ENCODE measurements around the gene DKK1. TPM values are rescaled to one million over a fixed set of nuclear protein-coding genes. Genes with fewer than 3 reads are reported as not detected.

The DKK1 gene
- total RNA-seq, 1 experiment from 2014 or later, result 1.0 TPM

DNA sequence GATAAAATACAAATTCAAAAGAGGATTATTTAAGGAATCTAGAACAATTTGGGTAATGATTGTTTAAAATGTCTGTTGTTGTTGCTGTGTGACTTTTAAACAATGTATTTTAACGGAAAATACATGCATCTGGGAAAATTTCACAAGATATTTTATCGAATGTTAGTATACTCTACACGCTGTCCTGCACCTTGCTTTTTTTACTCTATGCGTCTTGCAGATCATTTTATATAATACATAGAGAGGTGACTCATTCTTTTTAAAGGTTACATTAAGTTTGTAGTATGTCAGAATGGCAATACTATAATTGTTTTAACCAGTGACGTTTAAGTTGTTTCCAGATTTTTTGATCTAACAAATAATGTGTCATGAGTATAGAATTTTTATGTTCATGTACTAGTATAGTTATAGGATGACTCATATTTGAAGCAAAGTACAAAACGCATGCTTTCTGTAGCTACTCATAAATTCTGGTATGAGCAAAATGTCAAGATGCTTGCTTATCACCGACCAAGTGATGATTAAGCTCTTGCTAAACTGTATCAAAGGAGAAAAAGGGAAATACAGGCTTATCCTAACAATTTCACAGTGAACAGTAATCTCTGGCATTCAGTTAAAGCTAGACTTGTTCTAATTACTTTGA lies 4.9 kb downstream of the DKK1 start:
- no peaks in the 10 kb centered on the region for H3K36me3 Mint-ChIP-seq
- CTCF ChIA-PET, result no interaction called here

DNA sequence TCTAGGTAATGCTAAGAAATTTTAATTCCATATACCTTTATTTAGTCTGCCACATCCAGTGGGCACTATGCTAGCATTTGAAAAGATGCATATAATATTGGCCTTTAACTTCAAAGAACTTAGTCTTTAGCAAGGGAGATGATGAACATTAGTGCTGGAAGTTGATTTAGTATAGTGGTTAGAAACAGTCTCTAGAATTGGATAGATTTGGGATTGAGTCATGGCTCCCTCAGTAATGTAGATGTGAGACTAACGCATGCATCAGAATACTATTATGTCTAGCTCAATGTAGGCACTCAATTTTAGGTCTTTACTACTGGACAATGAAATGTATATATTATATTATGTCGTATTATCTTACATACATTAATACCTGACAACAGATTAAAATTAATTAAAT lies 5.8 kb downstream of the DKK1 start:
- ChIA-PET CTCF (no interaction called here), POLR2A (no interaction called here)
- Mint-ChIP-seq H3K9me3 (no peaks in the 10 kb centered on the region), H3K36me3 (no peaks in the 10 kb centered on the region), H3K4me1 (0 out of 2 replicates have a peak, but pooled peaks cover under 1% of the 10 kb centered on the region), H3K27me3 (ENCODE audit: low read depth) (peaks cover 37% of the 10 kb centered on the region), H3K27ac (no peak overlapping the region), H3K4me3 (no peak overlapping the region)
- ATAC-seq (no peak), DNase-seq (ENCODE audit: low spot score) (no peak)
- TF ChIP-seq, protein P1, sequence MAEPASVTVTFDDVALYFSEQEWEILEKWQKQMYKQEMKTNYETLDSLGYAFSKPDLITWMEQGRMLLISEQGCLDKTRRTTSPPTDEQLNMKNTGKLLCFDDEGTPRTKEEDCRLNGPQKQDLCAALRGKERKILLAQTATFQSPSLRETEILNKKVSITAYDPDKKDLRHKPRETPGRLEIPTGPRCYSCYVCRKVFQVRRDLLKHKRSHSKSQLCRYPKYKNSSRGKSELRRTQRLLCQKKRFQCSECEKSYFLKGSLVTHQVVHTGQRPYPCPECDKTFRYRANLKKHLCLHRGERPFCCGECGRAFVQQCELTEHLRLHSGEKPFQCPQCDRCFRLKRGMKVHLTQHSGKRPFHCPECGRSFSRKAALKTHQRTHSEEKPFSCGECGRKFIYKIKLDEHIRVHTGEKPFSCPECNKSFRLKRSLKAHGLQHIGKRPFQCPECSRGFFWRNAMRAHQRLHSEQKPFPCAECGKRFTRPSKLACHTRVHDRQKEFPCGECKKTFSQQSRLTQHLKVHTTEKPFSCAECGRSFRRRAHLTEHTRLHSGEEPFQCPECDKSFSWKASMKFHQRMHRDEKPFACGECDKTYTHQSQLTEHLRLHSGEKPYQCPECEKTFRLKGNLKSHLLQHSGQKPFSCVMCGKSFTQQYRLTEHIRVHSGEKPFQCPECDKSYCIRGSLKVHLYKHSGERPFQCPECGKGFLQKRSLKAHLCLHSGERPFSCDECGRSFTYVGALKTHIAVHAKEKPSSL (CRISPR knock-in tag; conservative IDR thresholded peaks at IDR 0.05), result no peak
- TF ChIP-seq, protein P2, sequence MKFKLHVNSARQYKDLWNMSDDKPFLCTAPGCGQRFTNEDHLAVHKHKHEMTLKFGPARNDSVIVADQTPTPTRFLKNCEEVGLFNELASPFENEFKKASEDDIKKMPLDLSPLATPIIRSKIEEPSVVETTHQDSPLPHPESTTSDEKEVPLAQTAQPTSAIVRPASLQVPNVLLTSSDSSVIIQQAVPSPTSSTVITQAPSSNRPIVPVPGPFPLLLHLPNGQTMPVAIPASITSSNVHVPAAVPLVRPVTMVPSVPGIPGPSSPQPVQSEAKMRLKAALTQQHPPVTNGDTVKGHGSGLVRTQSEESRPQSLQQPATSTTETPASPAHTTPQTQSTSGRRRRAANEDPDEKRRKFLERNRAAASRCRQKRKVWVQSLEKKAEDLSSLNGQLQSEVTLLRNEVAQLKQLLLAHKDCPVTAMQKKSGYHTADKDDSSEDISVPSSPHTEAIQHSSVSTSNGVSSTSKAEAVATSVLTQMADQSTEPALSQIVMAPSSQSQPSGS (CRISPR knock-in tag; IDR thresholded peaks at IDR 0.05; ENCODE audit: borderline replicate concordance, low read depth), result no peak
- no peak for TF ChIP-seq FOXP1 (CRISPR knock-in tag; IDR thresholded peaks at IDR 0.05; ENCODE audit: borderline replicate concordance)
- no peak for TF ChIP-seq ESRRA (CRISPR knock-in tag; IDR thresholded peaks at IDR 0.05; ENCODE audit: borderline replicate concordance)
- TF ChIP-seq ZNF219 (CRISPR knock-in tag; IDR thresholded peaks at IDR 0.05; ENCODE audit: borderline replicate concordance), result no peak
- TF ChIP-seq, protein P3, sequence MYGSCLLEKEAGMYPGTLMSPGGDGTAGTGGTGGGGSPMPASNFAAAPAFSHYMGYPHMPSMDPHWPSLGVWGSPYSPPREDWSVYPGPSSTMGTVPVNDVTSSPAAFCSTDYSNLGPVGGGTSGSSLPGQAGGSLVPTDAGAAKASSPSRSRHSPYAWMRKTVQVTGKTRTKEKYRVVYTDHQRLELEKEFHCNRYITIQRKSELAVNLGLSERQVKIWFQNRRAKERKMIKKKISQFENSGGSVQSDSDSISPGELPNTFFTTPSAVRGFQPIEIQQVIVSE (CRISPR knock-in tag; IDR thresholded peaks at IDR 0.05; ENCODE audit: borderline replicate concordance), result no peak
- no peak for TF ChIP-seq ZNF317 (CRISPR knock-in tag; IDR thresholded peaks at IDR 0.05; ENCODE audit: borderline replicate concordance, low read depth)
- TF ChIP-seq EMX1 (CRISPR knock-in tag; IDR thresholded peaks at IDR 0.05), result no peak
- TF ChIP-seq, protein P4, sequence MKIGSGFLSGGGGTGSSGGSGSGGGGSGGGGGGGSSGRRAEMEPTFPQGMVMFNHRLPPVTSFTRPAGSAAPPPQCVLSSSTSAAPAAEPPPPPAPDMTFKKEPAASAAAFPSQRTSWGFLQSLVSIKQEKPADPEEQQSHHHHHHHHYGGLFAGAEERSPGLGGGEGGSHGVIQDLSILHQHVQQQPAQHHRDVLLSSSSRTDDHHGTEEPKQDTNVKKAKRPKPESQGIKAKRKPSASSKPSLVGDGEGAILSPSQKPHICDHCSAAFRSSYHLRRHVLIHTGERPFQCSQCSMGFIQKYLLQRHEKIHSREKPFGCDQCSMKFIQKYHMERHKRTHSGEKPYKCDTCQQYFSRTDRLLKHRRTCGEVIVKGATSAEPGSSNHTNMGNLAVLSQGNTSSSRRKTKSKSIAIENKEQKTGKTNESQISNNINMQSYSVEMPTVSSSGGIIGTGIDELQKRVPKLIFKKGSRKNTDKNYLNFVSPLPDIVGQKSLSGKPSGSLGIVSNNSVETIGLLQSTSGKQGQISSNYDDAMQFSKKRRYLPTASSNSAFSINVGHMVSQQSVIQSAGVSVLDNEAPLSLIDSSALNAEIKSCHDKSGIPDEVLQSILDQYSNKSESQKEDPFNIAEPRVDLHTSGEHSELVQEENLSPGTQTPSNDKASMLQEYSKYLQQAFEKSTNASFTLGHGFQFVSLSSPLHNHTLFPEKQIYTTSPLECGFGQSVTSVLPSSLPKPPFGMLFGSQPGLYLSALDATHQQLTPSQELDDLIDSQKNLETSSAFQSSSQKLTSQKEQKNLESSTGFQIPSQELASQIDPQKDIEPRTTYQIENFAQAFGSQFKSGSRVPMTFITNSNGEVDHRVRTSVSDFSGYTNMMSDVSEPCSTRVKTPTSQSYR (CRISPR knock-in tag; IDR thresholded peaks at IDR 0.05), result no peak
- TF ChIP-seq CREM (CRISPR knock-in tag; IDR thresholded peaks at IDR 0.05), result no peak
- TF ChIP-seq TP53 (CRISPR knock-in tag; IDR thresholded peaks at IDR 0.05), result no peak
- TF ChIP-seq NFYB (CRISPR knock-in tag; conservative IDR thresholded peaks at IDR 0.05; ENCODE audit: low read depth), result no peak
- no peak for TF ChIP-seq FOXK1 (CRISPR knock-in tag; IDR thresholded peaks at IDR 0.05)
- TF ChIP-seq, protein P5, sequence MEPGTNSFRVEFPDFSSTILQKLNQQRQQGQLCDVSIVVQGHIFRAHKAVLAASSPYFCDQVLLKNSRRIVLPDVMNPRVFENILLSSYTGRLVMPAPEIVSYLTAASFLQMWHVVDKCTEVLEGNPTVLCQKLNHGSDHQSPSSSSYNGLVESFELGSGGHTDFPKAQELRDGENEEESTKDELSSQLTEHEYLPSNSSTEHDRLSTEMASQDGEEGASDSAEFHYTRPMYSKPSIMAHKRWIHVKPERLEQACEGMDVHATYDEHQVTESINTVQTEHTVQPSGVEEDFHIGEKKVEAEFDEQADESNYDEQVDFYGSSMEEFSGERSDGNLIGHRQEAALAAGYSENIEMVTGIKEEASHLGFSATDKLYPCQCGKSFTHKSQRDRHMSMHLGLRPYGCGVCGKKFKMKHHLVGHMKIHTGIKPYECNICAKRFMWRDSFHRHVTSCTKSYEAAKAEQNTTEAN (CRISPR knock-in tag; IDR thresholded peaks at IDR 0.05), result no peak
- TF ChIP-seq OVOL2 (CRISPR knock-in tag; IDR thresholded peaks at IDR 0.05; ENCODE audit: borderline replicate concordance), result no peak
- TF ChIP-seq MXD4 (CRISPR knock-in tag; IDR thresholded peaks at IDR 0.05; ENCODE audit: borderline replicate concordance), result no peak

More for the DNA sequence above, 4.9 kb downstream of the DKK1 start:
- no peaks in the 10 kb centered on the region for H3K9me3 Mint-ChIP-seq
- H3K4me3 Mint-ChIP-seq, result no peak overlapping the region
- no peak for TF ChIP-seq TEAD1 (CRISPR knock-in tag; IDR thresholded peaks at IDR 0.05)
- no peak for TF ChIP-seq ATF1 (CRISPR knock-in tag; IDR thresholded peaks at IDR 0.05)
- no peak for TF ChIP-seq HMGA2 (CRISPR knock-in tag; IDR thresholded peaks at IDR 0.05)
- DNase-seq (ENCODE audit: low spot score) (no peak), ATAC-seq (no peak)
- peaks cover 6% of the 10 kb centered on the region for H3K4me1 Mint-ChIP-seq
- no peak overlapping the region for H3K27ac Mint-ChIP-seq
- POLR2A ChIA-PET, result no interaction called here
- peaks cover 47% of the 10 kb centered on the region for H3K27me3 Mint-ChIP-seq (ENCODE audit: low read depth)

All from WTC11 (cell line).